ENCODE results near the gene SLC6A5.

Gene SLC6A5

DNA sequence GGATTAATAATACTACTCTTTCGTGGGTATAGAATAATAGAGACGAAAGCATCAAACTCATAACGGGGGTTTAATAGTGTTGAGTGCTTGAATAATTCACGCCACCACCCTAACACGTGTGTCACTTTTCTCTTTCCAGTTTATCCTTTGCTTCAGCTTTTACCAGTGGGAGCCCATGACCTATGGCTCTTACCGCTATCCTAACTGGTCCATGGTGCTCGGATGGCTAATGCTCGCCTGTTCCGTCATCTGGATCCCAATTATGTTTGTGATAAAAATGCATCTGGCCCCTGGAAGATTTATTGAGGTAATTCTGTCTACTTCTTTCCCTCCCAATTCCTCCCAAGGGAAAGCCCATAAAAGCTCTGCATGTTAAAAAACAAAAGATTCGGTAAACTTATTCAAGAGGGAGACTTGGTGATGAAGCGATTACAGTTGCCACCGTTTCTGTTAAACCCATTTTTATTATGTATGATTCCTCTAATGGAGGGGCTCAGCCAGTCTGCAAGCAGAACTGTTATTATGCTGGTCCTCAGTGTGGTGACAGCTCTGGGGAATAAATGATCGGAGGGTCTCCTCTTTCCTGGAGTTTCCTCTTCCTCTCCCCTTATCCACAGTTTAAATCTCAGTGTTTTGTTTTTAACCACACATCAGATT, 52.9 kb downstream of the SLC6A5 start:
- in situ Hi-C loops (cut with HindIII; ENCODE audit: low pct_ligation_motif_present, low pct_unique_long_range_greater_than_20kb, low sequenced_read_pairs): no loop called here
- DNase-seq: no peak

DNA sequence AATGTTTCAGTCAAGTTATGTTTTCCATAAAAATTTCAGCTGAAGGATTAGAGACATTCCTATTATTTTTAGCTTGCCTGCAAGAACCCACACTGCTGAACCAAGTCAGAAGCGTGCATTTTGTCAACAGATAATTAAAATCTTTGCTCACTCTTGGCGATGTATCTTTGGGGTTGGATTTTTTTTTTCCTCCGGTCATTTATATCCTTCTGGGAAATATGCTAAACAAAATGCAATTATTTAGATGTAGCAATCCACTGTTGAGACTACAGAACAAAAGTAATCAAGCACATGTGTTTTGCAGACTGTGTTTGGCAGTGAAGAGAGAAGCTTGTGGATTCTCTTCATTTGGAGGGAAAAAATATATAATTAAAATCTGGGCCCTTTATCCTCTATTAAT, 54.6 kb downstream of the SLC6A5 start:
- in situ Hi-C loops (cut with HindIII; ENCODE audit: low pct_ligation_motif_present, low pct_unique_long_range_greater_than_20kb, low sequenced_read_pairs): no loop called here
- DNase-seq: no peak

DNA sequence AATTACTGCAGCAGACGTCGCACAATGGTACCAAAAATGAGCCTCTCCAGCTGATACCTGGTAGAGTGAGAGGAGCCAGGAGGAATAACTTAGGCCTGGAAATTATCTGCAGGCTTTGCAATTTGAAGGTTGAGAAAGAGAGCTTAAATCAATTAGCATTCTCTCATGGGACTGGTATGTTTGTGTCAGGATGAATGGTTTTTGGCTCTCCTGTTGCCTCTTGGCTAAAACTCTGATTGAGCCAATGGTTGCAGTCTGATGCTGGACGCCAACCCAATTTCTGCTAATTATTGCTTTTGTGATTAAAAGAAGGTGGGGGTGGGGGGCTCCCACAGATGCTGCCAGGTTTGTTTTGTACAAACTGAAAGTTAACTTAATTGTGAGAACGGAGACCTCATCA, 57.5 kb downstream of the SLC6A5 start:
- in situ Hi-C loops (cut with HindIII; ENCODE audit: low pct_ligation_motif_present, low pct_unique_long_range_greater_than_20kb, low sequenced_read_pairs): no loop called here
- DNase-seq: no peak

DNA sequence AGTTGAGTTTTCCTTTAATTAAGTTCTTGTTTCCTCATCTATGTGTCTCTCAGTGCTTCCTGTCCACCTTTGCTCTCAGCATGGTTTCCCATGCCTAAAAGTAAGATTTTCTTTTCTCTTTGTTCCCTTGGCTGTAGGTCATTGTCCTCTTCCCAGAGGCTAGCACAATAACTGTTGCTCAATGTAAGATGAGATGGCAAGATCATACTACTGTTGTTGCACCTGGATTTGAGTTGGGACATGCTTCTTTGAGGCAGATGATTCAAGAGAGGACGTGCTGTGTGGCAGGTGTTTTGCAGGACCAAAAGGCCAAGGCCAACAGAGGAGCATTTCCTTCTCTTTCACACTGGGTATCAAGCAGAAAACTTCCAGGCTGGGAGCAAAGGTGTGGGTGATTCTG, 58.7 kb downstream of the SLC6A5 start:
- in situ Hi-C loops (cut with HindIII; ENCODE audit: low pct_ligation_motif_present, low pct_unique_long_range_greater_than_20kb, low sequenced_read_pairs): no loop called here
- DNase-seq: no peak

DNA sequence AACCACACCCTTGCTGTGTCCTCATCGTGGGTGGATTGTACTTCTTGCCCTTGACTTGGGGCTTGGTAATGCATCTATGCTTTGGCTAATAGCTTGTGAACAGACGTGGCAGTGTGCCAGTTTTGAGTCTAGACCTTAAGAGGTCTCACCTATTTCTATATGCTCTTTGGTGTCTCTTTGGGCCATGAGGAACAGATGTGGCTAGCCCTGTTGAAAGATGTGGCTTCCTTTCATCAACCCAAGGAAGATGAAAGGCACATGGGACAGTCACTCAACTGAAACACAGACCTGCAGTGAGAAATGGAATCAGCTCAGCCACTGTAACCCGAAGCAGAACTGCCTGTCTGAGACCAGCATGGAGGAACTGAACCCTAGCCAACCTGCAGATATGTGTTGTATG, 62.0 kb downstream of the SLC6A5 start:
- in situ Hi-C loops (cut with HindIII; ENCODE audit: low pct_ligation_motif_present, low pct_unique_long_range_greater_than_20kb, low sequenced_read_pairs): no loop called here
- DNase-seq: no peak

DNA sequence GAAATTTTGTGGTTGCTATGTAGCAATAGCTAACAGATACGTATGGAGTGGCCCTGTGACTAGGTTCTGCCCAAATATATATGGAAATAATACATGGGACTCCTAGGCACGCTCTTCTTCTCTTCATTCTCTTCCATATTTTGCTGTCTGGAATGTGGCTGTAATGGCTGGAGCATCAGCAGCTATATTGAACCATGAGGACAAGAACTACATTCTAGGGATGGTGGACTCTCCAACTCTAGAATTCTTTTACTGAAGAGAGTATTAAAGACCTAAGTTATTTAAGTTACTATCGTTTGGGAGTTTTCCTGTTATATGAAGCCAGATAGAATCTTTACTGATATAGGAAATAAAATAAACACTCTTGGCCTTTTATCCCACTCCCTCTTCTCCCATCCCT, 62.4 kb downstream of the SLC6A5 start:
- in situ Hi-C loops (cut with HindIII; ENCODE audit: low pct_ligation_motif_present, low pct_unique_long_range_greater_than_20kb, low sequenced_read_pairs): no loop called here
- no peak for DNase-seq

DNA sequence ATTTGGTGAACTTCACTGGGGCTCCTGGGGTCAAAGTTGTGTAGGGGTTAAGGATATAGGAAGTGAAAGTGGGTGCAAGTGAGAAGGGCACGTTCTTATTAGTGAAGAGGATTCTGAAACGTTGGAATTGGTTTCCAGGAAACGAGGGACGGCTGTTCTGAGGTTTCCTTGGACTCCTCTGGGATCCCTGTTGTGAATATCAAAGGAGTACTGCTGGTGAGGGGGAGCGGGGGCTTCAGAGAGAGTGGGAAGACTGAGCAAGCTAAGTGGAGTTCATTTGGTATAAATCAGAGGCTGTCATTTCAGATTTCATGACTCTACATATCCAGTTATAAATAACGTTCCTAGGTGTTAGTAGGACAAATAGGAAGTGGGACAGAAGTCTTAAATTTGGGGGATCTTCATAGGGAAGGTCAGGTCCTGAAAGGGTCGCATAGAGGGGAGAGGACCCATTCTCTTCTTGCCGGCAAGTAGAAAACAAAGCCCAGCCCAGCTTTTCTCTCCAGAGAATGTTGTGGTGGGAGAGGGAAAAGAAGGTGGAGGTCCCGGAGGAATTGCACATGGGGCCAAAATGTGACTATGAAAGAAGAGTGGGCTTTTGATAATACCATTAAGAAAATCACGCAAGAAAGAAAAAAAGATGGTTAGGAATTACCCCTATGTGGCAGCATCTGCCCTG, 68.9 kb downstream of the SLC6A5 start:
- in situ Hi-C loops (cut with HindIII; ENCODE audit: low pct_ligation_motif_present, low pct_unique_long_range_greater_than_20kb, low sequenced_read_pairs): no loop called here
- DNase-seq: no peak

DNA sequence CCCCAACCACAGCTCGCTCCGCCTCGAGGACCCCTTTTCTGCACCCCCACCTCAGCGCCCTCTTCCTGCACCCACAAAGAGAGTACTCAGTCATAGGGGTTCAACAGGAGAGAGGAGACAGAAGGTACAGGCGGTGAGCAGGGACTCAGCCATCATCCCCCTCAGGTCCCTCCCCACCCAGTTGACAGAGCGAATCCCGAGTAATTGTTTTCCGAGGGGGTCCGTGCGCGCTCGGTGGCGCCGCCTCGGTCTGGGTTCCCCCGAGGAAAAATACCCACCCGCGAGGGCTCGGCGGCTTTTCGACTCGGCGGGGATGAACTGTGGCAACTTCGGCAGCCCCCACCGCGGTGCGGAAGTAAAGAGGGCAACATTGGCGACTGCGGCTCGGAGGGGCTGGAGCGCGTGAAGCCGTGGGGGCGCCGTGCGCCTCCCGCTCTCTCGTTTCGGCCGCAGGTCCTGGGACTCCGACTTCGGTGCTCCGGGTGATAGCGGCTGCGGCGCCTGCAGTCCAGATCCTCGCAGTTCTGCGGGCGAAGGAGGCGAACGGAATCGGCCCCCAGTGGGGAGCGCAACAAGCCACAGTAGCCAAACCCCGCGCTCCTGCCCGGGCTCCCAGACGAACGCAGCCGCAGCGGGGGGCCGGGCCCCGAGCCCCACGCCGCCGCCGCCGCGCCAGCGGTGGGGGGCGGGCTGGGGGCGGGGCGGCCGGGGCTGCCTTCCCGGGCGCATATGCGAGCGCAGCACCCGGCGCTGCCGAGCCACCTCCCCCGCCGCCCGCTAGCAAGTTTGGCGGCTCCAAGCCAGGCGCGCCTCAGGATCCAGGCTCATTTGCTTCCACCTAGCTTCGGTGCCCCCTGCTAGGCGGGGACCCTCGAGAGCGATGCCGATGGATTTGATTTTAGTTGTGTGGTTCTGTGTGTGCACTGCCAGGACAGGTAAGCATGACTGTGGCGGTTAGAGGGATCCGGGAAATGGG, 69.7 kb downstream of the SLC6A5 start, which contains the start of gene NELL1:
TSS of gene NELL1 (plus strand) at position 743 of the 976 bp plus-strand sequence.
- DNase-seq: peak; percentile 4
- in situ Hi-C loops (cut with HindIII; ENCODE audit: low pct_ligation_motif_present, low pct_unique_long_range_greater_than_20kb, low sequenced_read_pairs): no loop called here

DNA sequence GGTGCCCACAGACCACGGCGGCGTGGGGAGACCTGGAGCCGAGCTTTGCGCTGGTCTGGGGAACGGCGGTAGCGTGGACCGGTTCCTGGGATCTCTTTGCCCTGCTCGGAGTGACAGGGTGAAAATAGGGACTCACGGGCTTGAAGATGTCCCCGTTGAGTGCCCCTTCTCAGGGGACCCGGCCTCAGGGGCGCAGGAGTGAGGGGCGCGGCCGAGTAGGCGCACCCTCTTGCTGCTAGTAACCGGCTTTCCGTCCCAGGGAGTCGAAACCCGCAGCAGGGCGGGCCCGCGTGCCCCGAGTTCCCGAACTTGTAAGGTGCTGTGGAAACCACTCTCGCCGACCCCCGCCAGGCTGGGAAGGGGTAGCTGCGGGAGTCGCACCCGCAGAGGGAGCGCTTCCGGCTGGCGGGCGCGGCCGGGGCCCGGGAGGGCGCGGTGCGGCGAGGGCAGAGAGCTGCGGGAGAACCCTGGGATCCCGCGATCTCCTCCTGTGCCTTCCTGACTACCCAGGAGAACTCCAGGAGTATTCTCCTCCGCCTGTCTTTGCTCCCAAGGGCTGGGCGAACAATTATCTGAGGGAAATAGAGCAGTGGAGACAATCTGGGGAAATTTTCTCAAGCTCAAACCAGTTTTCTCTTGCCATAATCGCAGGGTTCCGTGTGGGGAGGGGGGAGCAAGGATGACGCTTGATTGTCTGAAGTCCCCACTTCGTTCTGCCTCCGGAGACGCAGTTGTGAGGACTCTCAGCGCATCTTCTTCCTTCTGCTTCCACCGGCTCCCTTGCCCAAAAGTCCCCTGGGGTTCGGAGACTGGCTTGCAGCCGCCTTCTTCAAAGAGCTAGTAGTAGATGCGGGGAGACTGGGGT, 70.6 kb downstream of the SLC6A5 start:
- DNase-seq: no peak
- in situ Hi-C loops (cut with HindIII; ENCODE audit: low pct_ligation_motif_present, low pct_unique_long_range_greater_than_20kb, low sequenced_read_pairs): no loop called here

DNA sequence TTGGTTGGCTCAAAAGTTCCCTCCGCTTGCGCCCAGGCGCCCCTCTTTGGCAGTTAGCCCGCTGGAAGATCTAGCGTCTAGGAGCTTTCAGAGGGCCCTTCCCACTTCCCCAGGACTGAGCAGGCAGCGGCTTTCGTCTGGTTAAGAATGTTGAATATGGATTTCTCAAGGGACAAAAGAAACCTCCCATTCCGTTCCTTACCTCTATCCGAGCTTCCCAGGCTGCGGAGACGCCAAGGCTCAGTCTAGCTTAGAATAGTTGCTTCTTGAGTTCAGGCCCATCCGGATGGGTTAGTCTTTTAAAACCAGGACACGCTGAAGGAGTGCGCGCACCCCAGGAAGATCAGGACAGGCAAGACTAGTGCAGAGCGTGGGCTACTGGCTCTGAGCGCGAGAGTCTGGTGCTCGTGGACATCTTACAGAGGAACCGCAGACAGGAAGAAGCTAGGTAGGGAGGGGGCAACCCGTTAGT, 71.6 kb downstream of the SLC6A5 start:
- in situ Hi-C loops (cut with HindIII; ENCODE audit: low pct_ligation_motif_present, low pct_unique_long_range_greater_than_20kb, low sequenced_read_pairs): no loop called here
- no peak for DNase-seq

DNA sequence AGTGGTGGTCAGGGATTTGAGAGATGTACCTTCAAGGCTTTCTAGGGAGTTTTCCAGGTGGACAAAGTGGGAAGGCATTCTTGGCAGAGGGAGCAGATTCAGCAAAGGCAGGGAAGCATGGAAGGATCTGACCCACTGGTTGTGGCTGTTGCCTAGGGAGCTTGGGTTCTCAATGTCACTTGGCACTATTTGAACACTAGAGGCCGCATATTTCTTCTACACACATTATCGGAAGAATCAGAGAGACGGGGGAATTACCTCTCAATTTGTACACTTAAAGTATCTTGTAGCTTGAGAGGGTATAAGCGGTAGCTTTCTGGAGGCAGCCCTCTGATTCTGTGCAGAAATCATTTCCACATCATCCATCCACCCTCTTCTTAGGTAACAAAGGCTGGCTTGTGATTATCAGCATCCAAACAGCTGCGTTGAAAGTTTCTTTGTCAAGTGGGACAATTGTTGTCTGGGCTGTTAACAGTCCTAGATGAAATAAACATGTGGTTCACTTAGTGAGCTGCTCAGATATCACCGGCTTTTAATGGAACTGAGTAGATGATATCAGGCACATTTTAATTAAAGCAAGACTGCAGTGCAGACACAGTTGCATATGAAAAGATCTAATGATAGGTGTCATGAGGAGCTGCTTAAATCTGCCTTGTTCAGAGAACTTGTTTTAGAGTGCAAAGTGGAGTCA, 72.6 kb downstream of the SLC6A5 start:
- peak; percentile 34 for DNase-seq
- in situ Hi-C loops (cut with HindIII; ENCODE audit: low pct_ligation_motif_present, low pct_unique_long_range_greater_than_20kb, low sequenced_read_pairs): no loop called here

DNA sequence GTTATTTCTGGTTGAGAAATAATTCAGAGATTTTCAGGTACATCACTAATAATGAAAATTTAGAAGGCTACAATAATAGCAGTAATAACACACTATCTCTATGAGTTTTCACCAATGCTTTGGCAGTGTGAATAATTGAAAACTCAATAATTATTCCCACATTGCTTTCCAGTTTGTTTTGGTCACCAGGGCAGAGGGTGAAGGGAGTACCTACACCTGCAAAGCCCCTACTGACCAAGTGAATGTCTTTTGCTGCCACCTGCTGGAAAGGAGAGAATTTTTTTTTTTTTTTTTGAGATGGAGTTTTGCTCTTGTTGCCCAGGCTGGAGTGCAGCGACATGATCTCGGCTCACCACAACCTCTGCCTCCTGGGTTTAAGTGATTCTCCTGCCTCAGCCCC, 73.2 kb downstream of the SLC6A5 start:
- DNase-seq: peak; percentile 12
- in situ Hi-C loops (cut with HindIII; ENCODE audit: low pct_ligation_motif_present, low pct_unique_long_range_greater_than_20kb, low sequenced_read_pairs): no loop called here

DNA sequence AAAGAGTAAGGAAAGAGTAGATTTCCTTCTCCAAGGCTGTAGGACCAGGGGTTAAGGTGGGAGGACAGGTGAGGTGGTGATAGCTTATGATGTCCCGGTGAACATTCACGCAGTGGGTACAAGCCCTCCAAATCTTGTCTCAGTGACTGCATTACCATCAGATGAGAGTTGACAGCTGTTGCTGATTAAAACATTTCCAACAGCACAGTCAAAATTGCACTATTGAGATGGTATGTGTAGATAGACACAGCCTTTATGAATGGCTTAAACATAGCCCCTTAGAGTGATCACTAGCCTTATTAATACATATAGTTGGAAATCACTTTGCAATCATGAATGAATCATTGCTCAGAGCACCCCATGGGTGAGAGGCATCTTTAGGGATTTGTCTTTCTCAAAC, 77.2 kb downstream of the SLC6A5 start:
- in situ Hi-C loops (cut with HindIII; ENCODE audit: low pct_ligation_motif_present, low pct_unique_long_range_greater_than_20kb, low sequenced_read_pairs): no loop called here
- no peak for DNase-seq

DNA sequence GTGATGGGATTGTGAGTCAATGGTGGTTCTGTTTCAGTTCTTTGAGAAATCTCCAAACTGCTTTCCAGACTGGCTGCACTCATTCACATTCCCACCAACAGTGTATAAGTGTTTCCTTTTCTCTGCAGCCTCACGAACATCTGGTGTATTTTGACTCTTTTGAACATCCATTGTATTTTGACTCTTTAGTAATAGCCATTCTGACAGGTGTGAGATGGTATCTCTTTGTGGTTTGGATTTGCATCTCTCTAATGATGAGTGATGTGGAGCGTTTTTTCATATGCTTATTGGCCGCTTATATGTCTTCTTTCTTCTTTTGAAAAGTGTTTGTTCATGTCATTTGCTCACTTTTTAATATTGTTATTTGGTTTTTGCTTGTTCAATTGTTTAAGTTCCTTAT, 89.4 kb downstream of the SLC6A5 start:
- in situ Hi-C loops (cut with HindIII; ENCODE audit: low pct_ligation_motif_present, low pct_unique_long_range_greater_than_20kb, low sequenced_read_pairs): no loop called here
- DNase-seq: no peak

DNA sequence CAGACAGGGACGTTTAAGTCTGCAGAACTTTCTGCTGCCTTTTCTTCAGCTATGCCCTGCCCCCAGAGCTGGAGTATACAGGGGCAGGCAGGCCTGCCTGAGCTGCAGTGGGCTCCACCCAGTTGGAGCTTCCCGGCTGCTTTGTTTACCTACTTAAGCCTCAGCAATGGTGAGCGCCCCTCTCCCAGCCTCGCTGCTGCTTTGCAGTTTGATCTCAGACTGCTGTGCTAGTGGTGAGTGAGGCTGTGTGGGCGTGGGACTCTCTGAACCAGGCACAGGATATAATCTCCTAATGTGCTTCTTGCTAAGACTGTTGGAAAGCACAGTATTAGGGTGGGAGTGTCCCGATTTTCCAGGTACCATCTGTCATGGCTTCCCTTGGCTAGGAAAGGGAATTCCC, 108.5 kb downstream of the SLC6A5 start:
- DNase-seq: no peak
- in situ Hi-C loops (cut with HindIII; ENCODE audit: low pct_ligation_motif_present, low pct_unique_long_range_greater_than_20kb, low sequenced_read_pairs): no loop called here

Measured in ACHN (cell line).